T-cell (primary cell): ENCODE results near the gene RHAG. TPM values are rescaled to one million over a fixed set of nuclear protein-coding genes. Genes with fewer than 3 reads are reported as not detected.

ENCODE experiments used
- total RNA-seq, 35 experiments: library from RNA in 6 of 35; stranded (reverse) in 6 of 35; fragments of 120-200 nt in 1 of 35; gene quantifications; one replicate each; pipeline versions ENCODE4 v1.2.1 to v1.2.4 and lab custom pipeline; 2013 to 2026

Gene RHAG
- total RNA-seq, 5 donors from 2014 or later (not counting 1 experiment from before 2014, with no cell fraction given), result 0.44 to 0.66 (median 0.51) TPM; not detected in 2

Other genes starting within 250 kb of the RHAG start
- gene MMUT, start 173.6 kb downstream of the RHAG start, total RNA-seq, result 10 to 100 TPM in 3 of 5 donors, 1 to 10 TPM in 2; 6.4 to 14.0 (median 10.5) TPM
- 1 to 10 TPM; 1.5 to 4.4 (median 3.8) TPM for gene CENPQ, start 173.5 kb downstream of the RHAG start, total RNA-seq
- not detected for gene GLYATL3, start 136.9 kb downstream of the RHAG start, total RNA-seq
- gene C6orf141, start 86.2 kb downstream of the RHAG start, total RNA-seq, result not detected
- not detected for gene CRISP2, start 76.7 kb upstream of the RHAG start, total RNA-seq
- not detected for gene CRISP3, start 107.5 kb upstream of the RHAG start, total RNA-seq
- not detected for gene PGK2, start 150.4 kb upstream of the RHAG start, total RNA-seq
- gene CRISP1, start 229.7 kb upstream of the RHAG start, total RNA-seq, result not detected